ENCODE measurements around the gene MACROH2A1. TPM values are rescaled to one million over a fixed set of nuclear protein-coding genes. Genes with fewer than 3 reads are reported as not detected.

Gene MACROH2A1
- total and polyA plus RNA-seq, 9 of the 15 experiments (the other 6 are each of a cell fraction or from before 2014, with no cell fraction given) = 44.9 to 289 (median 193) TPM

- TF ChIP-seq ZNF584 (CRISPR knock-in tag; IDR thresholded peaks at IDR 0.05; ENCODE audit: low read depth) = no peak
- TF ChIP-seq NEUROD1 (IDR thresholded peaks at IDR 0.05; ENCODE audit: borderline replicate concordance, low read depth, low read length, partially characterized antibody) = peak; percentile 52
- TF ChIP-seq ZNF696 (CRISPR knock-in tag; conservative IDR thresholded peaks at IDR 0.05) = no peak
- TF ChIP-seq FOXK2 (conservative IDR thresholded peaks at IDR 0.05 in 1 of 2, IDR thresholded peaks at IDR 0.05 in 1 of 2; ENCODE audit: low read depth in 2 of 2) = no peak
- TF ChIP-seq ZNF274 (IDR thresholded peaks at IDR 0.05; ENCODE audit: borderline replicate concordance, low read depth, low read length) = no peak
- TF ChIP-seq KLF1 (tag; IDR thresholded peaks at IDR 0.05) = no peak
- no peak for TF ChIP-seq ARID2 (IDR thresholded peaks at IDR 0.05)
- TF ChIP-seq KDM1A (IDR thresholded peaks at IDR 0.05) = no peak
- no peak for TF ChIP-seq ZNF212 (CRISPR knock-in tag; IDR thresholded peaks at IDR 0.05)
- no peak for TF ChIP-seq ZFP30 (CRISPR knock-in tag; IDR thresholded peaks at IDR 0.05; ENCODE audit: borderline replicate concordance)
- no peak for TF ChIP-seq ARID3B (CRISPR knock-in tag; IDR thresholded peaks at IDR 0.05; ENCODE audit: borderline replicate concordance)
- no peak for TF ChIP-seq RB1 (IDR thresholded peaks at IDR 0.05; ENCODE audit: low read depth)
- TF ChIP-seq RFX7 (CRISPR knock-in tag; IDR thresholded peaks at IDR 0.05) = no peak
- TF ChIP-seq ZNF76 (CRISPR knock-in tag; IDR thresholded peaks at IDR 0.05; ENCODE audit: borderline replicate concordance) = no peak
- TF ChIP-seq SMAD4 (CRISPR knock-in tag; conservative IDR thresholded peaks at IDR 0.05) = no peak
- no peak for TF ChIP-seq MECOM (CRISPR knock-in tag; IDR thresholded peaks at IDR 0.05)
- TF ChIP-seq ZNF778 (CRISPR knock-in tag; IDR thresholded peaks at IDR 0.05) = no peak
- no peak for TF ChIP-seq ZNF146 (CRISPR knock-in tag; IDR thresholded peaks at IDR 0.05; ENCODE audit: unreplicated experiment)
- TF ChIP-seq RBM22 (IDR thresholded peaks at IDR 0.05; ENCODE audit: low read depth, low read length, poor library complexity, severe bottlenecking) = no peak
- 0 out of 2 replicates have a peak, but pooled peaks have one; percentile 54 for TF ChIP-seq SMARCC2 (IDR thresholded peaks at IDR 0.05; ENCODE audit: low read depth)
- TF ChIP-seq CBFA2T2 (conservative IDR thresholded peaks at IDR 0.05) = no peak
- TF ChIP-seq ASH1L (IDR thresholded peaks at IDR 0.05; ENCODE audit: borderline replicate concordance, low read depth, partially characterized antibody) = no peak
- TF ChIP-seq GABPB1 (CRISPR knock-in tag; IDR thresholded peaks at IDR 0.05) = peak; percentile 14; the same call in 1 of the 2 replicates
- no peak for TF ChIP-seq TARDBP (IDR thresholded peaks at IDR 0.05)
- no peak for TF ChIP-seq NR2C1 (IDR thresholded peaks at IDR 0.05)
- TF ChIP-seq NR2C1 (tag; IDR thresholded peaks at IDR 0.05) = no peak
- TF ChIP-seq CGGBP1 (CRISPR knock-in tag; IDR thresholded peaks at IDR 0.05) = no peak
- no peak for TF ChIP-seq ZNF184 (CRISPR knock-in tag; IDR thresholded peaks at IDR 0.05)
- TF ChIP-seq HNRNPLL (IDR thresholded peaks at IDR 0.05; ENCODE audit: low read depth, low read length, poor library complexity, severe bottlenecking) = no peak
- TF ChIP-seq MLX (CRISPR knock-in tag; conservative IDR thresholded peaks at IDR 0.05) = no peak
Observed at GRCh38 chr5:135437422-135437795, 38.4 kb upstream of the MACROH2A1 start (continued).

All from K562 (cell line).